Fibroblast of the aortic adventitia (primary cell): ENCODE data around the gene OTOP1. TPM values are rescaled to one million over a fixed set of nuclear protein-coding genes. Genes with fewer than 3 reads are reported as not detected.
A peak's percentile ranks its signal among the peaks of the same experiment; 100 is the strongest.
"Not testable (repeated sequence)": the region's sequence is repeated elsewhere in the genome, so short reads cannot be mapped to it uniquely, and the experiment has no call there.

Experiments used
- DNase-seq: peaks from one replicate; pipeline ENCODE4 v3.0.0-alpha.2; 2010; ENCODE audit warnings: low read depth
- H3K4me3 ChIP-seq: 2 replicates; pipeline ENCODE4 v1.5.1; 2011; ENCODE audit warnings: low read depth, mild to moderate bottlenecking, control low read depth, low read length, moderate library complexity
- total RNA-seq: library from RNA; depleted of rRNA; stranded (reverse); fragments of >200 nt; gene quantifications from 2 replicates; pipeline ENCODE4 v1.2.3, GENCODE V29; 2012; ENCODE audit warnings: low replicate concordance
- TF ChIP-seq, protein P1 (sequence below): IDR thresholded peaks from 2 replicates; pipeline ENCODE4 v1.5.1; 2011; ENCODE audit warnings: mild to moderate bottlenecking, low read length, control low read depth, inconsistent platforms; ENCODE audit not compliant: insufficient read depth

The OTOP1 gene
- total RNA-seq, 1 donor = not detected

GRCh38 chr4:4268776-4269175 is 42.0 kb upstream of the OTOP1 start:
- H3K4me3 ChIP-seq = no peak overlapping the region
- TF ChIP-seq, protein P1, sequence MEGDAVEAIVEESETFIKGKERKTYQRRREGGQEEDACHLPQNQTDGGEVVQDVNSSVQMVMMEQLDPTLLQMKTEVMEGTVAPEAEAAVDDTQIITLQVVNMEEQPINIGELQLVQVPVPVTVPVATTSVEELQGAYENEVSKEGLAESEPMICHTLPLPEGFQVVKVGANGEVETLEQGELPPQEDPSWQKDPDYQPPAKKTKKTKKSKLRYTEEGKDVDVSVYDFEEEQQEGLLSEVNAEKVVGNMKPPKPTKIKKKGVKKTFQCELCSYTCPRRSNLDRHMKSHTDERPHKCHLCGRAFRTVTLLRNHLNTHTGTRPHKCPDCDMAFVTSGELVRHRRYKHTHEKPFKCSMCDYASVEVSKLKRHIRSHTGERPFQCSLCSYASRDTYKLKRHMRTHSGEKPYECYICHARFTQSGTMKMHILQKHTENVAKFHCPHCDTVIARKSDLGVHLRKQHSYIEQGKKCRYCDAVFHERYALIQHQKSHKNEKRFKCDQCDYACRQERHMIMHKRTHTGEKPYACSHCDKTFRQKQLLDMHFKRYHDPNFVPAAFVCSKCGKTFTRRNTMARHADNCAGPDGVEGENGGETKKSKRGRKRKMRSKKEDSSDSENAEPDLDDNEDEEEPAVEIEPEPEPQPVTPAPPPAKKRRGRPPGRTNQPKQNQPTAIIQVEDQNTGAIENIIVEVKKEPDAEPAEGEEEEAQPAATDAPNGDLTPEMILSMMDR = no peak
- DNase-seq = no peak

GRCh38 chr4:4267981-4268380 is 41.3 kb upstream of the OTOP1 start:
- no peak for DNase-seq
- H3K4me3 ChIP-seq = no peak overlapping the region

DNA sequence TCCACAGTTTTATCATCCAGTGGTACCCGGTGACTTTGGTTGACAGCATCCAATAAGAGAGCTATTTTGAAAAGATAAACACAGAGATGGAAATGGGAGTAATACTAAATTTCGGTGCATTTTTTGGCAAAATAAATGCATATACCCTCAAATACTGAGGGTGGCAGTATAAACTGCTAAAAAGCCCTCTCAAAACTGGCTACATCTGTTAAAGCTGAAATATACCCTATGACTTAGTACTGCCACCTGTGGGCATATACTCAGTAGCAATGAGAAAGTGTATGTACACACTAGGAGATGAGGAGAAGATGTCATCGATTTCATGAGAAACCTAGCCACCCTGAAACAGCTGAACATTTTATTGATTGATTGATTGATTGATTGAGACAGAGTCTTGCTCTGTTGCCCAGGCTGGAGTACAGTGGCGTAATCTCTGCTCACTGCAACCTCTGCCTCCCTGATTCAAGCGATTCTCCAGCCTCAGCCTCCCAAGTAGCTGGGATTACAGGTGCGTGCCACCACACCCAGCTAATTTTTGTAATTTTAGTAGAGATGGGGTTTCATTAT is 33.5 kb upstream of the OTOP1 start:
- TF ChIP-seq, protein P1 = peak; percentile 50
- no peak overlapping the region for H3K4me3 ChIP-seq
- peak; percentile 74 for DNase-seq

More at GRCh38 chr4:4267981-4268380, 41.3 kb upstream of the OTOP1 start:
- TF ChIP-seq, protein P1 = no peak

DNA sequence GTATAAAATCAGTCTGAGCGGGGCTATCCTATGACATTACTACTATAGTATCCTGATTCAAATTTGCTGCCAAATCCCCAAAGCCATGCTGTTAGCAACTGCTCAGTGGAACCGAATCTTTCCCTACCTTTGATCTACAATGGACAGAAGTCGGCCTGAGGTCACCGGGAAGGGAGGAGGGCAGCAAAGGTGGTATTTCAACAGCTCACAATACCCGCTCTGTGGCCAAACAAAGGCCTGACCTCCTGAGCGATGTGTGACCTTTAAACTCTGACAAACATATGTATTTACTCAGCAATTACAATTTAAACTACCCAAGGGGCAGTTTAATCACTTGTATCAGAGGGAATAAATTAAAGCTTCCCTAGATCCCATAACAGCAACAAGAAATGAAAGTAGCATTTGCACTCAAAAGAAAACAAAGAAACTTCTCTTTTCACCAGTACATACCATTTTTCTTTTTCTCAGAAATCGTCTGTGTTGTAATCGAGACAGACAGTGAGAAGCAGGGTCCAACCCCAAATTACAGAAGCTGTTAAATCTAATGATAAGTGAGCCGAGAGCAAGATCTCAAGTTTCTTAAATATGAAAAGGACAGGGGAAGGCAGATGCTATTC is 32.9 kb upstream of the OTOP1 start:
- no peak overlapping the region for H3K4me3 ChIP-seq
- TF ChIP-seq, protein P1 = no peak
- no peak for DNase-seq

- DNase-seq, H3K4me3 ChIP-seq: not testable (repeated sequence)
These were observed 31.0 kb upstream of the OTOP1 start for GRCh38 chr4:4257705-4258104.

DNA sequence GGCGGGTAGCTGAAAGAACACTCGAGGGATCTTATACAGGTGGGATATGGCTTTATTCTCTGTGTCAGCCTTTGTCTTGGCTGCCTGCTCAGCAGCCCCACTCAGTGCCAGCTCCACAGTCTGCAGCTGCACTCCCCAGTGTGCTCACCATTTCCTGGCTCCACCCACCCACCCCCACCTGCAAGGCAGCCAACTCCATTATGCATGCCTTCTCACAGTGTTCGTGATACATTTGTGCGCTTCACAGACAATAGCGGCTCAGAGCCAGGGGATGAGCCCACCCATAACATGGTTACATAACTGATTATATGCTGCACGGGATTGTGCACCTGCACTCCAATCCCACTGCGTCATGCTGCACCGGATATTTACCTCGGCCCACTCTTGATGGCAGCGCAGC is 30.1 kb upstream of the OTOP1 start:
- TF ChIP-seq, protein P1 = no peak
- no peak overlapping the region for H3K4me3 ChIP-seq

DNA sequence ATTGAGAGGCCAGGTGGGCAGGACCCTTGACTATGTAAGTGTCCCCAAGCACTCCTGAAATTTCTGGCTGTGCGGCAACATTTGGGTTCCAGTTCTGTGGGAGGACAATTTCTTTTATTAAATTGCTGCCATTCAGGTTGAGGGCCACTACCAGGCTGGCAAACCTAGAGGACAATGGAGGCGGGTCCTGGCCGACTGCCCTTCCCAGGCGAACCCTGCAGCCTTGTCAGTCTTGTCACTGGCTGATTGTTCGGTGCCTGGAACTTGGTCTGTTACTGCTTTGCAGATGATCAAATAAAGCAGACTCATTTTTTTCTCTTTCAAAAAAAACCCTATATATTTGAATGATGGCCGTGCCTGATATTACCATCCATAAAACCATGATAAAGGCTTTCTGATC is 27.9 kb upstream of the OTOP1 start:
- TF ChIP-seq, protein P1 = no peak
- DNase-seq = no peak
- H3K4me3 ChIP-seq = no peak overlapping the region

More for the DNA sequence above, 30.1 kb upstream of the OTOP1 start:
- no peak for DNase-seq
